Stimulated activated naive CD4-positive, alpha-beta T cell treated with Interleukin-2 at 50 U/mL for 16 hours (primary cell): ENCODE data around the gene HS2ST1.

Source experiments
- DNase-seq: peaks from one replicate; lab custom pipeline; 2025; lab: John Stamatoyannopoulos, UW

Gene HS2ST1

GRCh38 chr1:87113313-87113712 lies 198.9 kb downstream of the HS2ST1 start:
- DNase-seq, result no peak

GRCh38 chr1:87115317-87115890 lies 201.0 kb downstream of the HS2ST1 start:
- DNase-seq, result no peak

DNA sequence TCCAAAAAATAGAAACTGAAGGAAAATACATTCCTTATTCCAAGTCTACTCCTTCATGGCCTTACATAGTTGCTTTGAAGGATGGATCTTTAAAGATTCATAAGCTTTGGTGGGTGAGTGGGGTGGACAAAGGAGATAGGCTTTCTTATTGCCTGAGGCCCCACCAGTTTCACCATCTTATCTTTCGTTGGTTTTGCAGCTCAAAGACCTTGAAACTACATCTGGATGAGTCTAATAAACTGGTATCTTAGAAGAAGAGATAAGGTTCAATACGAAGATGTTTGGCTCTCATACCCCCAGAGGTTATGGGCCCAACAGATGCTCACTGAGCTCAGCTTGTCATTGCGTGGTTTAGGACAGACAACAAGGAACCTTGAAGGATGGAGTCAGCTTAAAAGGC lies 201.5 kb downstream of the HS2ST1 start:
- DNase-seq, result no peak

DNA sequence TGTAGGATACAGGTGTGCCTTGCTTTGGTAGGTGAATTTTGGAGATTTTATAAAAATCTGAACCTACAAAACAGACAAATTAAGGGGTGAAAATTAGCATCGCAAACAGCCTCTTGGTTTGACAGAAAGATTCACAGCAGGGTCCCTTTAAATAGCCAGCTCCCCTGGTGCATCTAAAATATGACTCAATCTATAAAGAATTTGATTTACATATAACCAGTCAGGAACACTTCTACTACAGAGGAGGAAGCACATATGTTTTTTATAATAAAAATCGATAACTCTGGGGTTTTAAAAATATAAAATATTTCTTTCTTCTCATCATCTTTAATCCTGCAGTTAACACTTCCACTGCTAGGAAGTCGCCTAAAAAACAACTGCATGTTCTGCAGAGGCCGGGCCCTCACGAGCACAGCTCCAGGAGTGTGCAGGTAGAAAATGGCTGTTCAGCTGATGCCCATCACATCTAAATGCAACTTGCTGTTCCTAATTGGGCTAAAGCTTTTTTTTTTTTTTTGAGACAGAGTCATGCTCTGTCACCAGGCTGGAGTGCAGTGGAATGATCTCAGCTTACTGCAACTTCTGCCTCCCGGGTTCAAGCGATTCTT lies 203.4 kb downstream of the HS2ST1 start:
- DNase-seq, result no peak

DNA sequence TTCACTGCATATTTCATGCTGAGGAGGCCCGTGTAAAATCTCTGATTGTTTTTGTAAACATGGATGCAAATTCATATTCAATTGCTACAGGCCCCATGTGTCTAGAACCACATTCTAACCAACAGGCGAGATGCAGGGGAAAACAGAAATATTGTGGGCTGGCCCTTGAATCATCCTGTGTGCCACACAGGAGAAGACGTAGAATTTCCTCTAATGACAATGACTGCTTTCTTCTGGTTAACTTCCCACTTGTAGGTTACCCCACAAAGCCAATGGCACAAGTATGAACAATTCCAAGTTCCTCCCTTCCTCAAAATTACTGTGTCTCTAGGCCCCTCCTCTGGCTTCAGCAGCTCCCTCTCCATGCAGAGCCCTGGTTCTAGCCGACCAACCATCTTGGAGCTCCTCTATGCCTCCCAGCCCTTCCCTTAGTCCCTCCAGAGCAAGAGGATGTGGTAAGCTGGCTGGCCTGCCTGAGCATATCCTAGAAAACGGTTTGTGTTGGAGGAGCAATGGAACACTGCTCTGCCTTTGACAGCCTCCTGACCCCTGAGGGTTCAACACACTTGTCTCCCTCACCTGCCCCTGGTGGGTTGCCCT lies 205.2 kb downstream of the HS2ST1 start:
- no peak for DNase-seq

- DNase-seq, result no peak
Measured at GRCh38 chr1:87120779-87121178, 206.3 kb downstream of the HS2ST1 start.

DNA sequence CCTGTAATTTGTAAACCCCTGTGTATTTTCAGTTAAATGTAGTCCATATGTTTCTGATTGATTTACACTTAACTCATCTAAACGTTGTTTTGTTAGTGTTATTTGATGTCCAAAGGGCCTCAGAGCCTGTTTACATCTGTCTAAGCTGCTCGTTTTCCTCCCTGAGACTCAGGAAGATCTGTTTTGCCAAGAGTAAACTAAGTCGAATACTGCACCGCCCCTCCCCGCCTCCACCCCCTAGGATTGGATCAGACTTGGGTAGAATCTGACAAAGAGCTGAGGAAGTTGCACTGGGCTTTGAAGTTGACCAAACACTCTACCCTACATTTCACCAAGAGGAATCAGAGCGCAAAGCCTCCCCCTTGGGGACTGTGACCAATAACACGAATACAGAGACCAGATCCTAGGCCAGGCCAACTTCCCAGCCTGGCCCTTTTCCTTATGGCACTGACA lies 207.3 kb downstream of the HS2ST1 start:
- DNase-seq, result no peak

DNA sequence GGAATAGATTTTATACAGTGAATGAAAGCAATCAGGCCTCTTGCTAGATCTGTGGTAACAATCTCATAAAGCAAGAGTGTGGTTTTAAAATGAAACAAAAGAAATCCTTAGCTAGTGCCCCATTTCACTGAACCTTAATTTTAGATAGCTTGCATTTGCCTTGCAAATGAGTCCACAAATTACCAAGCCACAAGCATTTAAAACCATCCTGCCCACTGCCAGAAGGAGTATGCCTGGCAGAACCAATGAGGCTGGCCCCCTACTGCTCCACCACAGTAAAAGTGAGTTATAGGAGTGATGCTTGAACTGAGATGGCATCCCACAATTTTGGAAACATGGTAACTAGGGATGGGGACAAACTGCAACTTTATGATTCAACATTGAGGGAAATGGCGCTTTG lies 207.8 kb downstream of the HS2ST1 start:
- DNase-seq, result no peak

DNA sequence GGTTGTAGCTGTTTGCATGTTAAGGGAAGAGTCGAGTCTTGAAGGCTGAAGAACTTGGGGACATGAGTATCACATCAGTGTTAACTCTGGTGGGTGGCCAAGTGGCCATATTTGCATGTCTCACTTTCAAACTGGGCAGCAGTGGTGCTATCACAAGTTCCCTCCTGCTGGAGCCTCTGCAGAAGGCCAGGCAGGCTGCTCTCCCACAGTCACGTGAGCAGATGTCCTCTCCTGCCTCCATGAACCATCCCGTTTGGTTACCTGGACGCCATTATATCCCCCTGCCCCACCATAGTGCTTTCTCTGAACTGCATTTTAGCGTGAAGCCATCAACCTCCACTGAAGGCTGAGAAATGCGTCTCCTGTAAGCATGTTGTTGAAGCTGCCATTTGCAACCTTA lies 209.2 kb downstream of the HS2ST1 start:
- DNase-seq, result no peak

DNA sequence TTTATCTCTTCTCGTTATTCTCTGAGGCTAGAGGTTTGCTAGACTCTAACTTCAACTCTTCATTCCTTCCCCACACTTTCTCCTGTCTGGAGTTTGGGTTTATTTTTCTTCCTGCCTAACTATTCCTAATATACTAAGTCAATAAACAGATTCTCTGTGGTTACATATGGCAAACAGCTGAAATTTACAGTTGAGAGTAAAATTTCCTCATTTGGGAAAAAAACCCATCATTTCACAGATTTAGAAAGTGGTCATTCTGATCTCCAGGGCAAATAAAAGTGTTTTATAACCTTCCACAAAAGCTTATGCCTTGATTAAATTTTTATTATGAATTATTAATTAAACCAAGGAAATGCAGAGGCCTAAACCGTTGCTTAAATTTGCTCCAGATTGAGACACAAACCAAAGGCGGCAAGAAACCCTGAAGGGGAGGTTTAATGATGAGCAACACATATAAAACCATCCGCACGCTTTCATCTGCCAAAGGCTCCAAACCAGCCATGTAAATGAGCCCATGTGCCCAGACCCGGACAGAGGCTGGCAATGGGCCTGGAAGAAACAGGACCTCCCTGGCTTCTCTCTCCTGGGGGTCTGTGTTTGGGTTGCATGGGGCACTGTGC lies 212.6 kb downstream of the HS2ST1 start:
- DNase-seq, result no peak

- DNase-seq, result no peak
Measured at GRCh38 chr1:87127581-87127980, 213.1 kb downstream of the HS2ST1 start.

DNA sequence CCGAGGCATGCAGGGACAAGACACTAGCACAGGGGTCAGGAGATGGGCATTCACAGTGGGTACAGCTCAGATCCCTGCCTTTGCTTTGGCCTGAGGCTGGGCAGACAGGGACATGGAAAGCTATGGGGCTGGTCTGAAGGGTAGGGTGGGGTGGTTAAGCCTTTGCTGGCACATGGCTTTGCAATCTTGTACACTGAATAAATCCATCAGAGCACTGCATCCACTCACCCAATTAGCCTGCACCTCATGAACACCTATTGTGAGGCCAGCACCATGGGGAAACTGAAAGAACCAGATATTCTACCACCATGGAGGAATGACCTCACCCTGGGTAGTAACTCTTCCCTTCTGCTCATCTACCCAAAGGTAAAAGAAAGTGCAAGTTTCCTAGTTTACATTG lies 214.6 kb downstream of the HS2ST1 start:
- no peak for DNase-seq

DNA sequence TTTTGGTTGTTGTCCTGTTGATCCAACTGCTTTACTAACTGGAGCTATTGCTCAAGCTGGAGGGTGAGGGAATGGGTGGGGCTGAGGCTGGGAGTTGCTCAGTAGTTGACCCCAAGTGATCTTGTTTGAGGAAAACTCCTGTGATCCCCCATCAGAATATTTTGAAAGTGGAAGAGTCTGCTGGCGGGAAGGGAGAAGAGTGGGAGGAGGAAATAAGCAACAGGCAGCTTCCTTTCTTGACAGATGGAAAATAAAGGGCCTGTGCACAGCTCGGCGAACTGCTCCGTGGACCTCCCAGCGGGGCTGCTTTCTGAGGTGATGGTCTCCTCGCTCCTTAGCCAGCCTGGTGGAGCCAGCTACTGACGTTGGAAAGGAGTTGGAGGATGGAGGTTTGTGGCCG lies 215.2 kb downstream of the HS2ST1 start:
- no peak for DNase-seq

DNA sequence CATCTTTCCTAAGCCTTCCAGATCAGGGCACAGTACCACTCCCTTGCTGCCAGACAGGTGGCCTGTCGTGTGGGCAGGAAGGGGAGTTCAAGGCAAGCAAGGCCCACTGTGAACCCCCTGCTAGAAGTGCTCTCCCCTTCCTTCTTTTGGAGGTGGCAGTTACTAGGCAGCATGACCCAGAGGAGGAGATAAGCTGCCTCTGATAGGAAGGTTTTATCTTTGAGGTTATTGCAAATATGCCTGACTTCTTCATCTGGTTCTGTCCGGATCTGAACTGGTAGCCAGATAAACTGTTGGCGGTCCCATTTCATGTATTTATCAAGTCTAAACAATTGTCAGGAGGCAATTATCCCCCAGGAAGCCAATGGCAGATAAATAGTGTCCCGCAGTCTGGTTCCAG lies 216.0 kb downstream of the HS2ST1 start:
- no peak for DNase-seq

DNA sequence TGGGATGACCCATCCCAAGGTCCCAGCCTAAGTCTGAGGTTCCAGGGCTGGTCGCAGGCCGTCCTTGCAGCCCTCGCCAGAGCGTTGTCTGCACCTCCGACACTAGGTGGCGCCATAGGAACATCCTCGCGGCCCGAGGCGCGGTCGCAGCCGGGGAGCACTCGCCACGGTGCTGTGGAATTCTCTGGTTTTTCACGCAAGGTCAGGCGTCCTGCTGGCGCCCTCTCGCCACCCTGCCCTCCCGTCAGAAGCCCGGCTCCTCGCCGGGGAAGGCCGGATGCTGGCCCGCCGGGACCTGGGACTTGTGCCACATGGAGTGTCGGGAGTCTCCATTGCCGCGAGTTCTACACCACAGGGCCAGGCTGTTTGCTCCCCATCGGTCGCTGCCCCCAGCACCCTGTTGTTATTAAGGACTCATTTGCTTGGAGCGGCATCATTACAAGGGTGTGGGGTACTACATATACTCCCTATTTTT lies 217.4 kb downstream of the HS2ST1 start:
- DNase-seq, result peak; percentile 67

GRCh38 chr1:87132284-87132870 lies 217.9 kb downstream of the HS2ST1 start:
- DNase-seq, result no peak

GRCh38 chr1:87134061-87134460 lies 219.6 kb downstream of the HS2ST1 start:
- DNase-seq, result no peak

GRCh38 chr1:87134625-87135328 lies 220.3 kb downstream of the HS2ST1 start:
- no peak for DNase-seq

GRCh38 chr1:87135329-87135712 lies 220.9 kb downstream of the HS2ST1 start:
- DNase-seq, result no peak

DNA sequence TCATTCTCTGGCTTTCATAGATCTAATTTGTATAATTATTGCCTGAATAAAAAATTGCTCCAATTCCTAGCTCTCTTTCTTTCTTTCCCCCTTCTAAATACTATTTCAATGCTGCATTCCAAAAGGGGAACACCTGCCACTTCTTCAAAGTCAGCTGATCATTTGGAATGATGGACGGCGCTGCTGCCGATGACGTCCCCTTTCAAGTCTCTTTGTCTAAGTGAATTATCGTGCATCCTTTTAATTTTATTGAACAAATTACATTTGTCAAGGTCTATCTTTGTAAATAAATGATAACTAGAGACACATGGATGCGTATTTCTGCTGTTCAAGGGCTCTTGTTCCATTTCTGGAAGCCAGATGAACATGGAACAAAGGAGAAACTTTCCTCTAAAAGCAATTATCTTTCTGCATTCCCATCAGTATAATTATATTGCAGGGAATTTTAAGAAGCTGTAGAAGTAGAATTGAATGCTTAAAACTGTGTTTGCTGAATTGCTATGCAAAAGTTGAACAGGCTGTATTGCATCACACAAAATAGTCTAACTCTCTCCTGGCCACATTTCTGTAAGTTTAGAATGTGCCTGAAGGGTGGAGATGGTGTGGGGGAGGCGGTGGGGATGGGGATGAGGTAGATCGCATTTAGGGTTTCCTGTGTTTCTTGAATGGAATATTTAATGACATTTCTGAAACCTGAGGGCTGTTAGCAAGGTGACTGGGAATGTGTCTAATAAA lies 222.3 kb downstream of the HS2ST1 start:
- DNase-seq, result no peak

DNA sequence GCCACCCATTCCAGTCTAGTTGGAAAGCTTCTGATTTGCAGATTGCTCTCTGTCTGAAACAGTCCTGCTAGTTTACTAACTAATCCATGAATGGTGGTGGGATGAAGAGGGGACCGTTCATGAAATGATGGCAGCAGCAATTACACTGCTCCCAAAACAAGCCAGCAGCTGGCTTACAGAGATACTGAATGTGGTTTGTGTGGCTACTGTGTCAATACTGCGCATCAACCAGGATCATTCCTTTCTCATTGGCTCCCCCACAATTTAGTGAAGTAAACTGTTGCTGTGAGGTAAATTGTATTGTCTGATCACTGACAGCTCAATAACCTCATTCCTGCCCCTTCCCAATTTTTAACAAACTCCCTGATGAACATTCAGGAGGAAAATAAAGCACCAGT lies 222.9 kb downstream of the HS2ST1 start:
- DNase-seq, result no peak
